Activated CD4-positive, alpha-beta T cell treated with anti-CD3 and anti-CD28 coated beads for 1 hour (primary cell): ENCODE measurements around the gene BHMT2.

Experiments
- DNase-seq: peaks from one replicate; pipeline ENCODE4 v3.0.0-alpha.2; 2020

Gene BHMT2

DNA sequence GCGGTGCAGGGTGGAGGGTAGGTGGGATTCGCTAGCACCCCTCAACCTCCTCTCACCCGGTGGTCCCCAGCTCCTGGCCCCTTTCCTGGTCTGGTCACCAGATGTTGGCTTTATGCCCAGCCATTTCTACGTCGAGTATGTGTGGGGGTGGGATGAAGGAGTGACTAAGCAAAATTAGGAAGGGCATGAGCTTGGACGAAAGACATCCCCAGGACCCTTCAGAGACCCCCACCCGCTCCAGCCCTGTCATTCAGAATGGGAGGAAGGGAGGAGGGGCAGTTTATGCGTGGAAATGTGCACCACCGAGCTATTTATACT is 742 bp downstream of the BHMT2 start:
- no peak for DNase-seq

- DNase-seq = no peak
Observed at GRCh38 chr5:79074641-79075040, 5.1 kb downstream of the BHMT2 start.

- DNase-seq = no peak
Observed at GRCh38 chr5:79075646-79076426, 6.3 kb downstream of the BHMT2 start.

DNA sequence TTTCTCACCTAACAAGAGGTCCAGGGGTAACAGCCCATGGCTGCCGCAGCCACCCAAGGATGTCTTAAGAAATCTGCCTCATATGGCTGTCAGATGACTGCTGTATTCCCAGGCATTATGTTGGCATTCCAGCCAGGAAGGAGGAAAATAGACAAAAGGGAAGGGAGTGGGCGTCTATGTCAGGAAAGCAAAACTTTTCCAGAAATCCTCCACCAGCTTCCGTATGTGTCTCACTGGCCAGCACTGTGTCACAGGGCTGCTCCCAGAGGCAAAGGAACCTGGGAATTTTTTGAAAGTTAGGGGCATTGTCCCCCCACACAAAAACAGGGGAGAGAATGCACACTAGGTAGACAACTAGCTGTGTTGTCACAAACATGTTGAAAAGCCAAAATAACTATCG is 7.3 kb downstream of the BHMT2 start:
- no peak for DNase-seq

GRCh38 chr5:79077680-79078365 is 8.3 kb downstream of the BHMT2 start:
- no peak for DNase-seq

DNA sequence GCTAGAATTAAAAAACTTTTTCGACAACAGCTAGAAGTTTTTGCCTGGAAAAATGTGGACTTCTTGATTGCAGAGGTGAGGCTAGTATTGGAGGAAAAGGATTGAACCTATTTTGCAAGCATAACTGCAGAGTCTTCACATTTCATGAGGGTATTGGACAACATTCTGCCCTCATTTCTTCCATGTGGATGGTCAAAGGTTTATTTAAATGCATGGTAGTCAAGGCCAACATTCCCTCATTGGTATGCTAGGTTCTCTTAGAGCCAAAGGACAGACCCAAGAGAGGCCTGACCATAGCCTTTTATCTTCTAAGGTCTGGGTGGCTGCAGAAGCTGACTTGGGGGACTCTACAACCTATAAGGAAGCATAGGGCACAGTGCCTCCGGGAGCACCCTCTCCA is 11.2 kb downstream of the BHMT2 start:
- DNase-seq = no peak

DNA sequence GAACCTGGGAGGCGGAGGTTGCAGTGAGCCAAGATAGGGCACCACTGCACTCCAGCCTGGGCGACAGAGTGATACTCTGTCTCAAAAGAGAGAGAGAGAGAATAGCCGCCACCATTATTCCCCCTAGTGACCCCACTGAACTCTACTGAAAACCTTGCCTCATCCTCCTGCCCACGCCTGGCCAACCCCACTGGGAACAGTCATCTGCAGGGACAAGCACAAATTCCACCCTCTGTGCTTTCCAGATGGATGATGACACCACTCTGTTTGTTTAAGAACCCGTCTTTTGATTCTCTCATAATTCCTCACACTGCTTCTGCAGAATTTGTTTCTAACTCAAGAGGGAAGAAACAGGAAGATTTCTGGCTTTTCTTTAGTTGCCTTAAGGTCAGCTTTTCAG is 12.2 kb downstream of the BHMT2 start:
- no peak for DNase-seq

- DNase-seq = no peak
Observed at GRCh38 chr5:79086116-79086515, 16.5 kb downstream of the BHMT2 start.

GRCh38 chr5:79088507-79088906 is 18.9 kb downstream of the BHMT2 start:
- no peak for DNase-seq

DNA sequence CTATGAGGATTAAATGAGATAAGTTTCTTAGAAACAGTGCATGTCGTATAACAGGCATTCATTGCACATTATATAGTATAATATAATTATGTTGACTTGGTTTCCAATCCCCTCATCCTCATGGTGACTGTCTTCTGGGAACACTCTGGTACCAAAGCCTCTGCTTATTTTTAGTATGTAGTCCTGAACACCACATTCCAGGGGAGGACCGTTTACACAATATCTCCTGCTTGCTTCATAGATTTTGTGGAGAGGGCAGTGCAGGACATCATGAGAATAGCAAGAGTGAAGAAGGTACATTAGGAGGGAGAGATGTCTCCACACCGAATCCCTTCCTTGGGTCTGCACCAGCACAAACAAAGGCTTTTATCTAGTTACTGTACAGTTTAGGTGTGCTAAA is 21.5 kb downstream of the BHMT2 start:
- DNase-seq = no peak

DNA sequence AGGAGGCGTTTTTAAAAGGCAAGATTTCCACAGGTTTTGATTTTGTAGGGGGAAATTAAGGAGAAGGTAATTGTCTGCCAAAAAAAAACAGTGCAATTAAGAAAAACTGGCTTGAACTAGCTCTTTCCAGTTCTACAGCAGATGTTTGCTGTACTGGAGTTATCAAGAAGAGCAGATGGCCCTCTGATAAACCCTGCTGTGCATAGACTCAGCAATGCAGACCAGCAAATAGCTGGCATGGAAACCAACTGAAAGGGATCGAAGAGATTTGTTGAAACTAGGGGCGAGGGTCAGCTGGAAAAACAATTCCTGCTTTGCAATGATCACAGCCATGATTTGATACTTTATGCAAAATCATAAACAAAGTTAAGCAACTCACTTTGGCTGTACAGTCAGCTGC is 24.2 kb downstream of the BHMT2 start:
- DNase-seq = no peak

DNA sequence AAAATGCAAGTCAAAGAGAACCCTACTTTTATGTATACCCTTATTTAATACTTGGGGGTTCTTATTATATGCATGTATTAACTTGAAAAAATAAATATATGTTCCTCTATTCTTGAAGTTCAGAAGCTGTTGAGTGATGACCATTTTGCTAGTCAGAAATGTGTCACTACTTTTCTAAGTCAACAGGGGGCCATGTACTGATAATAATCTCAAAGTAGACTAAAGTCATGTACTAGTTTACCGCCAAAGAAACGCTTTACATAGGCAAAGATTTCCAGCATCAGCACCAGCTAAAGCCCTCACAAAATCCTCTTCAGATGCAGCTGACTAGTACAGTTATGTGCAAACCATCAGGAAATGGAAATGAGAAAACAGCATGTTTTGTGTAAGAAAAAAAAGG is 36.3 kb downstream of the BHMT2 start:
- DNase-seq = no peak

GRCh38 chr5:79107020-79107796 is 37.6 kb downstream of the BHMT2 start:
- no peak for DNase-seq

- no peak for DNase-seq
Observed at GRCh38 chr5:79108086-79108485, 38.5 kb downstream of the BHMT2 start.

DNA sequence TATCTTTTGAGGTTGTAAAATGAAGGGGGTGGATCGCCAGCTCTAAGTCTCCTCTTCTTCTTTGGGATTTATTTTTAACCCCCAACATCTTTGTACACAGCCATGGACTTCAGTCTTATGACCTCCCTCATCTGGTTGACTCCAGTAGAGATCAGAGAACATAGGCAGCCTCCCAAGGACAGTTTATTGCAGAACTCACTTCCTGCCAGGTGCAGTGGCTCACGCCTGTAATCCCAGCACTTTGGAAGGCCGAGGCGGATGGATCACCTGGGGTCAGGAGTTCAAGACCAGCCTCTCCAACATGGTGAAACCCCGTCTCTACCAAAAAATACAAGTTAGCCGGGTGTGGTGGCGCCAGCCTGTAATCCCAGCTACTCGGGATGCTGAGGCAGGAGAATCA is 39.2 kb downstream of the BHMT2 start:
- DNase-seq = no peak

GRCh38 chr5:79109527-79110492 is 40.2 kb downstream of the BHMT2 start:
- DNase-seq = no peak

- DNase-seq = no peak
Observed at GRCh38 chr5:79111387-79111959, 41.9 kb downstream of the BHMT2 start, which contains the start of gene BHMT. TSS of gene BHMT (plus strand) at chr5:79111809. CDS start at chr5:79111886, 77 bp downstream.

DNA sequence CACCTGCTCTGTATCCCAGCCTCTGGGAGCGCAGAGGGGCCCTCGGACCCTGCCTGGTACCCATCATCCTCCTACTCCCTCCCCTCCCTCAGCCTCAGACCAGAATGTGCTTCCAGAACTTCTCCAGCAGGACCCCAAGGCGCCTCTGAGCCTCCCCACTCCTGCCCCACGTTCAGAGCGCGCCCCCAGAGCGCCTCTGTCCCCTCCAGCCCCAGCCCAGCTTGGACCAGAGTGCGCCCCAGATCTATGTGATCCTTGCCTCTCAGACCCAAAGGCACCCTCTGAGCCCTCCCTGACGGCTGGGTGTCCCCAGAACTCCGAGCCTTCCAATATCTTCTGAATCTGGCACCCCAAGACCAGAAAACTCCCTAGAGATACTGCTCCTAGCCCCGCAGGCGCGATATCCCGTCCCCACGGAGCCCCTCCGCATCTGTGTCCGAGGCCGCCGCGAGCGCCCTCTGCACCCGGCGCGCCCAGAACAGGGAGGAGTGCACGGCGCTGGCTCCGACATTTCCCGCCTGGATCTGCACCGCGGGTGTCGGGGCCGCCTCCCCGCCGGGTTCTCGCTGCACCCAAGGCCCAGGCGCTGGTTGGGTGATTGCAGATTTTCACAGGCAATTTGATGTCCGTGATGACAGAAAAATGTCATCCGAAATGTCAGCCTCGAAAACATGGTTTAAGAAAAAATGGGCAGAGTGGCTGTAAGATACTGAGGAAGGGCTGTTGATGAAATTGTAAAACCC is 42.6 kb downstream of the BHMT2 start:
- no peak for DNase-seq

GRCh38 chr5:79112703-79113058 is 43.1 kb downstream of the BHMT2 start:
- DNase-seq = no peak

GRCh38 chr5:79119486-79119885 is 49.9 kb downstream of the BHMT2 start:
- no peak for DNase-seq

- DNase-seq = no peak
Observed at GRCh38 chr5:79120221-79120620, 50.7 kb downstream of the BHMT2 start.

DNA sequence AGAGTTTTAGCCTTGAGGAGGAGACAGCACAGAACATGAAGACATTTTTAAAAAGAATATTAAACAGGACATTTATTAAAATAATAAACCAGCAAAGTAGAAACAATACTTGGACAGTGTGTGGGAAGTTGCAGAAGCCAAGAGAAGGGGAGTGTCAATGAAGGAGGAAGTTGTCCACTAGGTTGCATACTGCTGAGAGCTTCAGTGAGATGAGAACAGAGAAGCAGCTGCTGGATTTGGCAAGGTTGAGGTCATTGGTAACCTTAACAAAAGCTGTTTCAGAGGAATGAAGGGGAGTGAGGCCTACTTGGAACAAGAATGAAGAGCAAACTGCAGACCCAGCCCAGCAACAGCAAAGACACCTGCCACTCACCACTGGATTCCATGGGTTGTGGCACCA is 53.4 kb downstream of the BHMT2 start:
- DNase-seq = no peak
